ENCODE data around the gene B3GNT3. TPM values are rescaled to one million over a fixed set of nuclear protein-coding genes. Genes with fewer than 3 reads are reported as not detected.
A peak's percentile ranks its signal among the peaks of the same experiment; 100 is the strongest.

Gene B3GNT3
- polyA plus RNA-seq, 4 donors = 3.9 to 13.5 (median 7.2) TPM

- peak in 2 of 4 donors; percentile 32 to 64 for DNase-seq (ENCODE audit: low read depth in 4 of 4, low spot score in 3 of 4)
These were observed 35.9 kb downstream of the B3GNT3 start for GRCh38 chr19:17830567-17831418.

GRCh38 chr19:17831419-17831888 lies 36.5 kb downstream of the B3GNT3 start:
- DNase-seq (ENCODE audit: low read depth in 4 of 4, low spot score in 3 of 4) = no peak

- no peak for DNase-seq (ENCODE audit: low read depth in 4 of 4, low spot score in 3 of 4)
These were observed 37.7 kb downstream of the B3GNT3 start for GRCh38 chr19:17832443-17833208.

GRCh38 chr19:17834350-17835181 lies 39.6 kb downstream of the B3GNT3 start:
- DNase-seq (ENCODE audit: low read depth in 4 of 4, low spot score in 3 of 4) = no peak

- no peak for DNase-seq (ENCODE audit: low read depth in 4 of 4, low spot score in 3 of 4)
These were observed 40.5 kb downstream of the B3GNT3 start for GRCh38 chr19:17835182-17836006.

GRCh38 chr19:17836530-17836929 lies 41.6 kb downstream of the B3GNT3 start:
- DNase-seq (ENCODE audit: low read depth in 4 of 4, low spot score in 3 of 4) = no peak

- DNase-seq (ENCODE audit: low read depth in 4 of 4, low spot score in 3 of 4) = no peak
These were observed 43.0 kb downstream of the B3GNT3 start for GRCh38 chr19:17837972-17838371.

- no peak for DNase-seq (ENCODE audit: low read depth in 4 of 4, low spot score in 3 of 4)
These were observed 45.1 kb downstream of the B3GNT3 start for GRCh38 chr19:17840019-17840418.

- no peak for DNase-seq (ENCODE audit: low read depth in 4 of 4, low spot score in 3 of 4)
These were observed 46.5 kb downstream of the B3GNT3 start for GRCh38 chr19:17841371-17841809.

- DNase-seq (ENCODE audit: low read depth in 4 of 4, low spot score in 3 of 4) = peak in 3 of 4 donors; percentile 71 to 83 (median 81)
These were observed 47.1 kb downstream of the B3GNT3 start for GRCh38 chr19:17841810-17842662.

- DNase-seq (ENCODE audit: low read depth in 4 of 4, low spot score in 3 of 4) = no peak
These were observed 47.8 kb downstream of the B3GNT3 start for GRCh38 chr19:17842663-17843291.

GRCh38 chr19:17843292-17843827 lies 48.4 kb downstream of the B3GNT3 start:
- no peak for DNase-seq (ENCODE audit: low read depth in 4 of 4, low spot score in 3 of 4)

- no peak for DNase-seq (ENCODE audit: low read depth in 4 of 4, low spot score in 3 of 4)
These were observed 49.1 kb downstream of the B3GNT3 start for GRCh38 chr19:17843908-17844490.

GRCh38 chr19:17846146-17846545 lies 51.2 kb downstream of the B3GNT3 start:
- DNase-seq (ENCODE audit: low read depth in 4 of 4, low spot score in 3 of 4) = no peak

- peak in 2 of 4 donors; percentile 60 to 70 for DNase-seq (ENCODE audit: low read depth in 4 of 4, low spot score in 3 of 4)
These were observed 52.8 kb downstream of the B3GNT3 start, which contains the start of gene JAK3 for GRCh38 chr19:17847538-17848366. Gene JAK3, minus strand, starts transcription at chr19:17847982. Its CDS starts 3,565 bp downstream, at chr19:17844417.

GRCh38 chr19:17848595-17849292 lies 53.8 kb downstream of the B3GNT3 start:
- no peak for DNase-seq (ENCODE audit: low read depth in 4 of 4, low spot score in 3 of 4)

Measured in right renal pelvis (tissue), 4 donors.